HUDEP-2 (cell line): ENCODE data around the gene HTR2B.
"Not testable (repeated sequence)": the region's sequence is repeated elsewhere in the genome, so short reads cannot be mapped to it uniquely, and the experiment has no call there.

Experiments used
- DNase-seq, 76 experiments: peaks; one replicate each; lab custom pipeline; 2025; ENCODE audit not compliant: unreplicated experiment in 76 of 76; lab: John Stamatoyannopoulos, UW

HTR2B gene

DNA sequence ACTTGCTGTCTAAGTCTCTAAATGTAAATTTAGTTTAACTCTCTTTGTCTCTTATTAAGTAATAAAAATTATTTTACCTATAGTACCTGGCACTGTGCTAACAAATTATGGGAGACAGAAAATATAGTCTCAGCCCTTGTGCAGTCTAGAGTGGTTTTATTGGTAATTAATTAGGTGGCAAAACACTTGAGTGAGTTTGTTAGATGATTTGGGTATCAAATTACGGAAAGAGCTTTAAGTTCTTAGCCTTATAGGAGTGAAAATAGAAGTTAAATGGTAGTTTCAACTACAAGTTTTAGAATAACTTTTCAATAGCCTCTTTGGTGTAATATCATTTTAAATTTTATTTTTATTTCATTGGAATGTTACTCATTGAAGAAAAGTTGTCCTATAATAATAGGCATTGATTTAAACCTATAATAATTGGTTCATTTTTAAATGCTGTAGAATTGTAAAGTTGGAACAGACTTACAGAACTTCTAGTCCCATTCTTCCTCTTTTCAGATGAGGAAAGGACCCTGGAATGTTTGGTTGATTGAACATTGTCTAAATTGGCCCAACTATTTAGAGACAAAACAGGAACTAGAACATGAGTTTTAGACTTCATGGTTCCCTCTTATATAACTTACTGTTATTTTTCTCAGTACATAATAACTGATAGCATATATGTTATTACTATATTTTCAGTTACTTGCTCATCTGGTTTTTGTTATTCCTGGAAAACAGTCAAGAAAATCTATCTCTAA, 10.2 kb upstream of the HTR2B start:
- DNase-seq = no peak

GRCh38 chr2:231133365-231134099, 8.7 kb upstream of the HTR2B start:
- no peak for DNase-seq

GRCh38 chr2:231132129-231132528, 7.3 kb upstream of the HTR2B start:
- DNase-seq = no peak

DNA sequence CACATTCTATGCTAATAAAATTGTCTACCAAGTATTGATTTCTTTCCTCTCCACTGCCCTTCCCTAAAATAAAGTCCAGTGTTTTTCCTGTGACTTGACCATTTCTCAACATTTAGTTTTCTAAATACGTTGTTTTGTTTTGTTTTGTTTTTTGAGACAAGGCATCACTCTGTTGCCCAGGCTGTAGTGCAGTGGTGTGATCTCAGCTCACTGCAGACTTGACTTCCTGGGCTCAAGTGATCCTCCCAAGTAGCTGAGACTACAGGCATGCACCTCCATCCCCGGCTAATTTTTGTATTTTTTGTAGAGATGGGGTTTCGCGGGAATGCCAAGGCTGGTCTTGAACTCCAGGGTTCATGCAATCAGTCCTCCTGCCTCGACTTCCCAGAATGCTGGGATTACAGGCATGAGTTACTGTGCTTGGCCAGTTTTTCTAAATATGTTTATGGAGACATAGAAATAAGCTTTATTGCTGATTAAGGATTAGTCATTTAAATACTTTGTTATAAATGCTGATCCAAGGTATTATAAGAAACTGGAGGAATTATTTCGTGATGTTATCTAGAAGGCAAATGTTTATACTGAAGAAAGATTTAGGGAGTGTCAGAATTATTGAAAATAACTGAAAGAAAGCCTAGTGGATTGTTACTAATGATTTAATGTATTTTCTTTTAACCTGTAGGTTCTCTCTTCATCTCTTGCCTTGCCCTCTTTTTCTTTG, 5.7 kb upstream of the HTR2B start:
- DNase-seq = no peak

GRCh38 chr2:231129216-231129615, 4.4 kb upstream of the HTR2B start:
- DNase-seq = no peak

GRCh38 chr2:231128541-231128940, 3.7 kb upstream of the HTR2B start:
- DNase-seq = no peak

DNA sequence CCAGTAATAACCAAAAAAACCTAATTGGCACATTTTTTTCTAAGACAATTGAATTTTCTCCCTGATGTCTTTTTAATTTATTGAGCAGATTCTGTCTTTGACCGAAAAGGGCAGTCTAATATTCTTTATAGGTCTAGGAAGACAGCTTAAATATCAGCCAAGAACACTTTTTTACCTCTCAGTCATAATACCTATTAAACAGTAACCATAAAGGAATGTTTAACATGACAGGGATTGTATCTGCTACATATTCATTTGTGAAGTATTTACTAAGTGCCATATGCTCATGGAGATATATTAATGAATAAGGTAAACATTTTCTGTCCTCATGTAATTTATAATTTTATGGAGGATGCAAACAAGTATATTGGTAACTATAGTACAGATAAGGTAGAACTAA, 3.1 kb upstream of the HTR2B start:
- no peak for DNase-seq

DNA sequence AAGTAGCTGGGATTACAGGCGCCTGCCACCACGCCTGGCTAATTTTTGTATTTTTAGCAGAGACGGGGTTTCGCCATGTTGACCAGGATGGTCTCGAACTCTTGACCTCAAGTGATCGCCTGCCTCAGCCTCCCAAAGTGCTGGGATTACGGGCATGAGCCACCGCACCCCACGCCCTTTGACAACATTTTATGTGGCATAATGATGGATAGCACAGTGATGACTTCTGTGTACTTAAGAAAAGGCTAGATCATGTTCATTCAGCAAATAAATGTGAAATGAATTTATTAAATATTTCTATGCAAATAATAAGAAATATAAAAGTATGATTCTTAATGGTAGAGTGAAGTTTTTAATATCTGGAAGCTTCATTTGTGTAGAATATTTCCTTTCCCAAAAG, 2.6 kb upstream of the HTR2B start:
- DNase-seq = no peak

- no peak for DNase-seq
Observed at GRCh38 chr2:231126123-231126522, 1.3 kb upstream of the HTR2B start.

- DNase-seq = no peak
Observed at GRCh38 chr2:231123362-231123898, 1.4 kb downstream of the HTR2B start.

DNA sequence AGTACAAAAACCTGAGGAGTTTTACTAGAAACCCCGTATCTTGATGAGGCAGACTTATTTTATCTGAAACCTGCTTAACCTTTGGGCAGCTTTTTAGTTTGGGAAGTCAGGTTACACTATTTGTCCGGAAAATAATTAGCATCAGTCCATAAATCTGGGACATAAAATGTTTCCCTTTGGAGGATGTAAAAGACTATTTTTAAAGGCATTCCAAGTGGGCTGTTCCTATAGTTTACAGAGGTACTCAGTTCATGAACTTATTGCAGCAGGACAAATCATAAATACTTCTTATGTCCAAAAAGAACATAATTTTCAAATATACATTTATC, 6.3 kb downstream of the HTR2B start:
- DNase-seq = no peak

DNA sequence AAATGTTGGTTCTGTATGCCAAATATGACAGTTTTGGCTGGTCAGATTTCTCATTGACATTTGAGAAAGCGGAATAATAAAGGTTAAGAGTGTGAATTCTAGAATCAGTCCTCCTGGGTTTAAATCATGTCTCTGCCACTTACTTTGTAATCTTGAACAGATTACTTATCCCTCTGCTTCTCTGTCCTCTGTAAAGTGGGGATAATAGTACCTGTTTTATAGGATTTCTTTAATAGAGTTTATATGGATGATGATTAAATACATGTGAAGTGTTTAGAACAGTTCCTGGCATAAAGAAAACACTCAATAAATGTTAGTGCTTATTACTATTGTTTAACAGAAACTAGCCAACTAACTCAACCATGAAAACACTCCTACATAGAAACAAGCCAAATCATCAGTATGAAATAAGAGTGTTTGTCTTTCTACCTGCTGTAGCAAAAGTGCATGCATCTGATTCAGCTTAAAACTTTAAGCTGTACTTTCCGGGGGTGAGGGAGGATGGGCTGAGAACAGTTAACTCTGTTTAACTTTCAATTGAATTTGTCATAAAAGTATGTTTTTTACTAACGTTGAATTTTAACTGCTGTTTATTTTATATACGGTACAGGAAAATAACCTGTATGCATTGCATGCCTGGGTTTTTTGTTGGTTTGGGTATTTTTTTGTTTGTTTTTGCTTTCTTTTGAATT, 6.8 kb downstream of the HTR2B start:
- no peak for DNase-seq

DNA sequence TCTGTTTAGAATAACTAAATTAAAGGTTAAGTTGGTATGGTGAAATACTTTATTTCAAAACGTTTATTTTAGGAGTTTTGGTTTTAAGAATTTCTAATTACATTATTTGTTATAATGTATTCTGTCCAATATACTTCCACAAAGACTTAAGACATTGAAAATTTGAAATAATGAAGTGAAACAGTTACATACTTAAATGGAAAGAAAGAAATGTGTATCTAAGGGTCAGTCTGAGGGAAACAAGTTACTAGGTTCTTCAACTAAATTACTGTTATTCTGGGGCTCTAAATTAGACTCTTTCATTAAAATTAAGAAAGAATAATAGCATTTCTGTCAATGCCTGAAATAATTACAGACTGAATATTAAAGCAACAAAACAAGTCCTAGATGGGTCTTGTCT, 7.7 kb downstream of the HTR2B start:
- DNase-seq = no peak

- no peak for DNase-seq
Observed at GRCh38 chr2:231115651-231116050, 9.2 kb downstream of the HTR2B start.

- no peak for DNase-seq
Observed at GRCh38 chr2:231113489-231113888, 11.4 kb downstream of the HTR2B start.

DNA sequence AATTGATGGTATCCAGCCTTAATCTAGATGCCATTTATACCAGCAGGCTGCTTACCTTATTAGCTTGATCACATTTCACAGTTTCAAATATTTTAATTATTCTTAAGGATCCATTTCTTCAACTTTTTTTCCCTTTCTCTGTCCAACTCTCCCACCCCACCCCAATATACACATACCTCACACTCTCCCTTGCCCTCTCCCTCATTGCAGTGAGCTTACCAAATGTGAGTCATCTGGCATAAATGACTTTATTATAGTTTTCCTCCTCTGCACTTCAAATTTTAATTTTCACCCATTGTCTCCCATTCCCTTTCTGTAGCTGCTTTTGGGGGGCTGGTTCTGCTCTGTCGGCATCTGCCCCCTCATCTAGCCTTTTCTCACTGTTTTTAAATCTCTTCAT, 12.9 kb downstream of the HTR2B start:
- DNase-seq = no peak

GRCh38 chr2:231110551-231110950, 14.3 kb downstream of the HTR2B start:
- DNase-seq = no peak

DNA sequence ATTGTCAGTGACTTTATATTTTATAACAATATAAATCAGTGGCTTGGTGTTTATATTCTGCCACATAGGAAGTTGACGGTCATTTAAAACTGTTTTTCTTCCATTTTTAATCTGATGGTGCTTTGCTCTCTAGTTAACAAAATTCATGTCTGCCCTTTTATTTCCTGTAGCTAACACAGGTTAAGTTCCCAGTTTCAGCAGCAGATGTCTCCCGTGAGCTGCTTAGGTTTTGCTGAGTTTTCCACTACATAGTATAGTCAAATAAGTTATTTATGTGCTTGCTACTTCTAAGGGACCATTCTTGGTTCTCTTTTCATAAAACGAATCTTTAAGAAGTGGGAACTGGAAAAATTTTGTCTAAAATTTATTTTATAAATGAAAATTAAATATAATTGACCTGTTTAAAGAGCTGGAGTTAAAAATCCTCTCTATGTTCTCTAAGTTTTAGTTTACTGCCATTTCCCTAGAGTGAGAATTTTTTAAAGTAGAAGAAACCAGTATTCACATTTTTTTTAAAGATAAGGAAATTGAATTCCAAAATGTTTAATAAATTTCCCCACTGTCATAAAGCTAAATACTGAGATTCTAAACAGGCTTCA, 20.6 kb downstream of the HTR2B start:
- DNase-seq = peak in 33 of 76 experiments; percentile 2 to 46 (median 22)

DNA sequence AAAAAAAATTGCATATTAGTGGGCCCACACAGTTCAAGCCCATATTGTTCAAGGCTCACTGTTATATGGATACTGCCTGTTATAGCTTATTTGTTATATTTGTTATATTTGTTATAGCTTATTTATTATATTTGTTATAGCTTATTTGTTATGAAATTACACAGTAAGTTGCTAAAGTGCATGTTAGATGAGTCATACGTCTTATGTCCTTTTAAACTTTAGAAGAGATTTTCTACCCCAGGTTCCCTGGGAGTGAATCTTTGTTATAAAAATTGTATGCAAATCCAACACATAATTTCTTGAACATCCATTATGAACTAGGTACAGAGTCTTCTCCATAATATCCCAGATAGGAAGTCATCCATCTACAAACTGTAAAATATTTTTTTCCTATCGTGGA, 22.1 kb downstream of the HTR2B start:
- DNase-seq = no peak

DNA sequence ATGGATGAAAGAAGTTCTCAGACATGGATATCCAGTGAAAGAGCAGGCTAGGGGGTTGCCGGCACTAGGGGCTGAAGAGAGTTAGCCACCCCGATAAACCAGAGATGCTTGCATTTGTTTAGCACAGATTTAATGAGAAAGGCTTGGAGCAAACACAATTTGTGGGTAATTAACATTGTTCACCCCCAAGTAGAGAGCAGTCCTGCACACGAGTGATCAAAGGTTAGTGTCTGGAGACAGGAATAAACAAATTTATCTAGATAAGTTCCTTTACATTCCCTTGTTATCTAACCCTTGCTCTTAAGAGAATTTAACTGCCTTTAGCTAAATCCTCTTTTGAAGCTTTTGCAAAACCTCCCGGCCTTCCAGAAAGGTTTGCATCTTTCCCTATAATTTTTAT, 23.9 kb downstream of the HTR2B start:
- no peak for DNase-seq

DNA sequence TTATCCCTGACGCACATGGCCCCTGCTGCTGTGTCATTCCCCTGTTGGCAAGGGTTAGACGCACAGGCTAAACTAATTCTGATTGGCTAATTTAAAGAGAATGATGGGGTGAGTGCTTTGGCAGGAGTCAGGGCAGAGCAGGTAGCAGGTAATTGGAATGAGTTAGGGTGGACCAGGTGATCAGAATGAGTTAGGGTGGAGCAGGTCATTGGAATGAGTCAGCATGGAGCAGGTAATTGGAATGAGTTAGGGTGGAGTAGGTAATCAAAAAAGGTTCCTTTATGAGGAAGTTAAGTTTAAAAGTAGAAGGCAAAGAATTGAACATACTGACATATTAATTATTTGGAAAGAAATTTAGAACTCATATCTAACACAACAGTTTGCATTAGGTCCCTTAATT, 24.5 kb downstream of the HTR2B start:
- DNase-seq = not testable (repeated sequence)
